ENCODE measurements around the gene SYNGR3.

Gene SYNGR3

DNA sequence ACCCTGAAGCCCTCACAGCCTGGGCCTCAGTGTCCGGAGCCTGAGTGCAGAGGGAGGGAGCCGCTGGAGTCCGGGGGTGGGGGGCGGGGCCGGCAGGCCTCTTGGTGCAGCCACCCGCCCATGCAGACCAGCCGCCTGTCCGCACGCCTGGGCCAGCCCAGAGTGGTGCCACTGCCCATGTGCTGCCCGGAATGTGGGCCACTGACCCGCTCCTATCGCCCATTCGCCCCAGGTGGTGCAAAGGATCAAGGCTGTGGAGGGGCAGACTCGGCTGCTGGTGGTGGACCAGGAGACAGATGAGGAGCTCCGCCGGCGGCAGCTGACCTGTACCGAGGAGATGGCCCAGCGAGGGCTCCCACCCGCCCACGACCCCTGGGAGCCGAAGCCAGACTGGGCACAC, 39.6 kb downstream of the SYNGR3 start:
- TF ChIP-seq REST (IDR thresholded peaks at IDR 0.05; ENCODE audit: insufficient read depth in 1 of 2, low read depth in 2 of 2, low read length in 2 of 2) (no peak), POLR2AphosphoS5 (IDR thresholded peaks at IDR 0.05; ENCODE audit: low read depth, low read length) (no peak), TAF1 (IDR thresholded peaks at IDR 0.05; ENCODE audit: borderline replicate concordance, insufficient read depth, low read length) (no peak), SIN3A (IDR thresholded peaks at IDR 0.05; ENCODE audit: borderline replicate concordance, insufficient read depth, low read length) (no peak), FOXP2 (optimal IDR thresholded peaks at IDR 0.05; ENCODE audit: borderline replicate concordance, extremely low read depth, extremely low read length, insufficient read depth) (no peak)

- TF ChIP-seq FOXP2 (optimal IDR thresholded peaks at IDR 0.05; ENCODE audit: borderline replicate concordance, extremely low read depth, extremely low read length, insufficient read depth) (no peak), POLR2AphosphoS5 (IDR thresholded peaks at IDR 0.05; ENCODE audit: low read depth, low read length) (no peak), REST (IDR thresholded peaks at IDR 0.05; ENCODE audit: insufficient read depth in 1 of 2, low read depth in 2 of 2, low read length in 2 of 2) (no peak), SIN3A (IDR thresholded peaks at IDR 0.05; ENCODE audit: borderline replicate concordance, insufficient read depth, low read length) (no peak), TAF1 (IDR thresholded peaks at IDR 0.05; ENCODE audit: borderline replicate concordance, insufficient read depth, low read length) (no peak)
These were observed 40.3 kb downstream of the SYNGR3 start for GRCh38 chr16:2030036-2030435.

- TF ChIP-seq REST (IDR thresholded peaks at IDR 0.05; ENCODE audit: insufficient read depth in 1 of 2, low read depth in 2 of 2, low read length in 2 of 2), result no peak
- TF ChIP-seq FOXP2 (optimal IDR thresholded peaks at IDR 0.05; ENCODE audit: borderline replicate concordance, extremely low read depth, extremely low read length, insufficient read depth), result no peak
- no peak for TF ChIP-seq TAF1 (IDR thresholded peaks at IDR 0.05; ENCODE audit: borderline replicate concordance, insufficient read depth, low read length)
- no peak for TF ChIP-seq SIN3A (IDR thresholded peaks at IDR 0.05; ENCODE audit: borderline replicate concordance, insufficient read depth, low read length)
- TF ChIP-seq POLR2AphosphoS5 (IDR thresholded peaks at IDR 0.05; ENCODE audit: low read depth, low read length), result no peak
These were observed 41.4 kb downstream of the SYNGR3 start for GRCh38 chr16:2031081-2031577.

DNA sequence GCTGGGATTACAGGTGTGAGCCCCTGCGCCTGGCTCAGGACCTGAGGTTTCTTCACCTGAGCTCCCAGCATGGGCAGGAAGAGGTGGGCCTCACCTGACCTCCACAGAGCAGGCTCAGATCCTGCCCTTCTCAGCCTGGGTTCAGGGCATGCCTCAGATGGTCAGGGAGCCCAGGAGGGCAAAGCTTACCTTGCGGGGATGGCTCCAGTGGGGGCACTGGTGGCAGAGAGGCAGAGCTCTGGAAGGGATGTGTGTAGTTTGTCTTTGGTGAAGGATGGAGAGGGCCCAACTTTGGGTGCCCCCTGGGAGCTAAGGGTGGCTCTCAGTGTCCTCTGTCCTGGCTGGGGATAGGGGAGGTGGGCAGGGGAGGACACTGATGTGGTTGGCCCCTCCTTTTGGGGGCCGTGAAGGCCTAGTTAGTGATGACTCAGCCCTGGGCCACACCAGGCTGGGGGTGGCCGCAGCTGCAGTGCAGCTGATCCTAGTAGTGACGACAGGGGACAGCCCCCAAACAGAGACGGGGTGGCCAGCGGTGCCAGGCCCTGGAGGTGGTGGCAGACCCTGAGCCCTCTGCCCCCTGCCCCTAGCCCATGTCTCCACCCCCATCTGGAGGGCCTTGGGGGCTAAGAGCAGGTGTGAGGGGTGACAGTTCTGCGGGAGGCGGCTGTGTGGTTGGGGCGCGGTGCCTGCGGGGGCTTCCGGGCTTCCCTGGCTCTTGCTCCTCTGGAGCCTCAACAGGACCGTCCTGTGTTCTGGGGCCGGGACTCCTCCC, 42.7 kb downstream of the SYNGR3 start:
- TF ChIP-seq FOXP2 (optimal IDR thresholded peaks at IDR 0.05; ENCODE audit: borderline replicate concordance, extremely low read depth, extremely low read length, insufficient read depth) (no peak), SIN3A (IDR thresholded peaks at IDR 0.05; ENCODE audit: borderline replicate concordance, insufficient read depth, low read length) (no peak), POLR2AphosphoS5 (IDR thresholded peaks at IDR 0.05; ENCODE audit: low read depth, low read length) (no peak), TAF1 (IDR thresholded peaks at IDR 0.05; ENCODE audit: borderline replicate concordance, insufficient read depth, low read length) (no peak), REST (IDR thresholded peaks at IDR 0.05; ENCODE audit: insufficient read depth in 1 of 2, low read depth in 2 of 2, low read length in 2 of 2) (no peak)

All from PFSK-1 (cell line).